DOHH2 (cell line): Measurements from ENCODE around the gene ACSM3.
"Not testable (repeated sequence)": the region's sequence is repeated elsewhere in the genome, so short reads cannot be mapped to it uniquely, and the experiment has no call there.

Experiments
- H3F3A ChIP-seq: fragments of 200-600 bp; sonication (generic), shearing (Covaris generic); 2 replicates; pipeline ENCODE4 v1.6.0; 2016; ENCODE audit warnings: antibody characterized with exemption, mild to moderate bottlenecking; ENCODE audit not compliant: control insufficient read depth, insufficient read depth
- H3K27ac ChIP-seq: fragments of 200-600 bp; sonication (generic); 2 replicates; pipeline ENCODE4 v1.5.1; 2014; ENCODE audit warnings: low read depth, mild to moderate bottlenecking, low read length, moderate library complexity
- H3K27me3 ChIP-seq: fragments of 200-600 bp; sonication (generic); 2 replicates; pipeline ENCODE4 v1.6.1; 2014; ENCODE audit warnings: mild to moderate bottlenecking, low read length, mixed read lengths; ENCODE audit not compliant: control insufficient read depth
- H3K36me3 ChIP-seq: fragments of 200-600 bp; sonication (generic); 2 replicates; pipeline ENCODE4 v1.6.1; 2014; ENCODE audit warnings: mild to moderate bottlenecking, low read length, moderate library complexity, mixed read lengths; ENCODE audit not compliant: control insufficient read depth
- H3K4me1 ChIP-seq: fragments of 200-600 bp; sonication (generic); 2 replicates; pipeline ENCODE4 v1.6.1; 2014; ENCODE audit warnings: mild to moderate bottlenecking, low read length, mixed read lengths; ENCODE audit not compliant: control insufficient read depth
- H3K4me2 ChIP-seq: fragments of 200-600 bp; sonication (generic); 2 replicates; pipeline ENCODE4 v1.6.0; 2014; ENCODE audit warnings: mild to moderate bottlenecking, low read length, moderate library complexity
- H3K4me3 ChIP-seq: fragments of 200-600 bp; sonication (generic); 2 replicates; pipeline ENCODE4 v1.5.1; 2014; ENCODE audit warnings: mild to moderate bottlenecking, low read length, mixed read lengths
- H3K79me2 ChIP-seq: fragments of 200-600 bp; sonication (generic); 2 replicates; pipeline ENCODE4 v1.6.1; 2014; ENCODE audit warnings: mild to moderate bottlenecking, low read length, mixed read lengths; ENCODE audit not compliant: control insufficient read depth
- H3K9me2 ChIP-seq: fragments of 200-600 bp; sonication (generic); replicated peaks from 2 replicates; pipeline ENCODE4 v1.6.1; 2014; ENCODE audit warnings: mild to moderate bottlenecking, low read length, mixed read lengths; ENCODE audit not compliant: control insufficient read depth
- H3K9me3 ChIP-seq: fragments of 200-600 bp; sonication (generic); 2 replicates; pipeline ENCODE4 v1.6.1; 2014; ENCODE audit warnings: antibody characterized with exemption, low read length, mixed read lengths; ENCODE audit not compliant: control insufficient read depth, insufficient read depth
- H4K20me1 ChIP-seq: fragments of 200-600 bp; sonication (generic); 2 replicates; pipeline ENCODE4 v1.6.0; 2014; ENCODE audit warnings: low read depth, mild to moderate bottlenecking, antibody characterized with exemption, low read length, moderate library complexity; ENCODE audit not compliant: control insufficient read depth, insufficient read depth
- CTCF ChIP-seq: fragments of 200-600 bp; sonication (generic); IDR thresholded peaks from one replicate; pipeline ENCODE4 v1.5.1; 2014; ENCODE audit warnings: antibody characterized with exemption, mild to moderate bottlenecking, low read depth, low read length; ENCODE audit not compliant: poor library complexity, severe bottlenecking
- EZH2phosphoT487 ChIP-seq: fragments of 200-600 bp; sonication (generic); IDR thresholded peaks from 2 replicates; pipeline ENCODE4 v1.6.1; 2017; ENCODE audit warnings: borderline replicate concordance, mild to moderate bottlenecking, antibody characterized with exemption, low read length, moderate library complexity, mixed read lengths

Gene ACSM3

GRCh38 chr16:20803561-20804214 is 39.9 kb downstream of the ACSM3 start:
- H3K4me3 ChIP-seq = no peak overlapping the region
- no peaks in the 10 kb centered on the region for H3K27me3 ChIP-seq
- TF ChIP-seq EZH2phosphoT487 (no peak), CTCF (no peak)
- H3K4me2 ChIP-seq = no peak overlapping the region
- H3K9me3 ChIP-seq = no peaks in the 10 kb centered on the region
- no peaks in the 10 kb centered on the region for H3K9me2 ChIP-seq
- H3F3A ChIP-seq = peaks cover 23% of the 10 kb centered on the region
- H3K36me3 ChIP-seq = peaks cover 19% of the 10 kb centered on the region
- H3K4me1 ChIP-seq = peaks cover 17% of the 10 kb centered on the region
- peaks cover 19% of the 10 kb centered on the region for H3K79me2 ChIP-seq
- no peak overlapping the region for H3K27ac ChIP-seq
- no peaks in the 10 kb centered on the region for H4K20me1 ChIP-seq

GRCh38 chr16:20805684-20806167 is 41.9 kb downstream of the ACSM3 start:
- Histone ChIP-seq H3K27ac (peak overlapping the region; percentile 82), H3F3A (peaks cover 24% of the 10 kb centered on the region), H3K79me2 (peaks cover 19% of the 10 kb centered on the region), H3K4me3 (peak overlapping the region; percentile 78), H3K4me2 (peak overlapping the region; percentile 67), H3K4me1 (peaks cover 17% of the 10 kb centered on the region)
- not testable (repeated sequence) for H3K9me3 ChIP-seq, H3K27me3 ChIP-seq, H3K36me3 ChIP-seq, H3K9me2 ChIP-seq, H4K20me1 ChIP-seq

GRCh38 chr16:20806168-20807050 is 42.6 kb downstream of the ACSM3 start, which contains the start of the genes ERI2 and REXO5:
Gene ERI2, minus strand, starts transcription at chr16:20806472. Its CDS starts 42 bp downstream, at chr16:20806430.
Gene REXO5, plus strand, starts transcription at chr16:20806527. Its CDS starts 427 bp downstream, at chr16:20806954.
- TF ChIP-seq CTCF (peak; percentile 76), EZH2phosphoT487 (no peak)
- Histone ChIP-seq H3K4me3 (peak within 1 kb of the TSS; percentile 78), H3K4me1 (peaks cover 17% of the 10 kb centered on the region), H3K9me3 (no peaks in the 10 kb centered on the region), H3F3A (peaks cover 21% of the 10 kb centered on the region), H3K9me2 (no peaks in the 10 kb centered on the region), H3K27ac (peak within 1 kb of the TSS; percentile 82), H3K79me2 (peaks cover 19% of the 10 kb centered on the region), H3K4me2 (peak within 1 kb of the TSS; percentile 67), H4K20me1 (no peaks in the 10 kb centered on the region), H3K27me3 (no peaks in the 10 kb centered on the region), H3K36me3 (peaks cover 3% of the 10 kb centered on the region)
